T-helper 17 cell (primary cell): Measurements from ENCODE around the gene MILR1. TPM values are rescaled to one million over a fixed set of nuclear protein-coding genes. Genes with fewer than 3 reads are reported as not detected.

Source experiments
- ATAC-seq: fragments of 150-1000 bp; cut with Tn5 transposase; 2 replicates; pipeline ENCODE4 v1.10.0; 2021; ENCODE audit warnings: mild to moderate bottlenecking, moderate library complexity
- DNase-seq, 3 donors: peaks; one replicate each; pipeline versions ENCODE4 v3.0.0 to v3.0.0-alpha.2; 2020 to 2021
- H3K9me3 ChIP-seq: one replicate; pipeline ENCODE4 v1.7.0; 2013; ENCODE audit warnings: low read length, mild to moderate bottlenecking; ENCODE audit not compliant: control insufficient read depth, poor library complexity, severe bottlenecking
- H3K27ac Mint-ChIP-seq: one replicate; pipeline ENCODE4 v1.8.0; 2022; ENCODE audit warnings: mild to moderate bottlenecking, moderate library complexity, mixed read lengths
- H3K27me3 Mint-ChIP-seq: one replicate; pipeline ENCODE4 v1.8.0; 2022; ENCODE audit warnings: mixed read lengths
- H3K36me3 Mint-ChIP-seq: one replicate; pipeline ENCODE4 v1.8.0; 2022; ENCODE audit warnings: low read depth, mixed read lengths
- H3K4me1 Mint-ChIP-seq: one replicate; pipeline ENCODE4 v1.8.0; 2022; ENCODE audit warnings: mild to moderate bottlenecking, mixed read lengths
- H3K4me3 Mint-ChIP-seq: one replicate; pipeline ENCODE4 v1.8.0; 2022; ENCODE audit warnings: mild to moderate bottlenecking, moderate library complexity, mixed read lengths
- total RNA-seq, 4 donors: library from RNA in 2 of 4; stranded (reverse) in 2 of 4; gene quantifications; one replicate each; pipeline ENCODE4 v1.2.3 and lab custom pipeline; 2022 to 2026

The MILR1 gene
- total RNA-seq, 2 donors from 2014 or later, result 1.0 to 1.4 TPM

DNA sequence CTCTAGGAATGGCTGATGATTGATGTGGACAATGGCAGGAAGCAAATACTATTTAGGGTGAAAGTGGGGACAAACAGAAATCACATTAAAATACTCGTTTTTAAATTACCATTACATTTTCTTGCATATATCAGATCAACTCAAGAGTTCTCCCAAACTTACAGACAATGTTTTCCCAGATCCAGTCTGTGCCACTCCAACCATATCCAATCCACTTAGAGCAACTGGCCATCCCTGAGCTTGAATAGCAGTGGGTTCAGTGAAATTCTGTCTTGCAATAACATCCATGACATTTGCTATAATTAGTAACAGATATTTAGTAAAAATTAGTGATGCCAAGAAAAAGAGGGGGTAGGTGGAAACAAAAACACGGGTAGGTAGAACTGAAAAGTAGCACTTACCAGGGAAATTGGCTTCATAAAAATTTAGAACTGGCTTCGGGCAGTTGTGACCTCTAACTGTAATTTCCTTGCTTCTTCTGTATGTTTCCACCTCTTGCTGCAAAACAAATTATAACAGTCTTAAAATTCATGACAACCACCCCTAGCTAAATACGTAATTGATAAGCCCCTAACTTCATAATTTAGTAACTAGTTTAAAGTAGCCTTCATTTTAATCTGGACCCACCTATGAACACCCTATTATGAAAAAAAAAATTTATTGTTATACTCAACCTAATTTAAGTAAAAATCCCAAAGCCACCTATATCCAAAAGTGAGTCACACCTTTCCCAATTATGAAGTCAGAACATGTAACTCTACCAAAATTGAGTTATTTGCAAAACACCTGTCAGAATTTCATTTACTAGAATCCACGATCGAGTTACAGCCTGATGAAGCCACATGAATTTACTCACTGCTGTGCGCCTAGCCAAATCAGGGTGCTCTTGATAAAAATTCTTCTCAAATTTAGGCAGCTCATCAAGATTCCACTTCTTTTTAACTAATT, 55.2 kb downstream of the MILR1 start:
- peaks cover 24% of the 10 kb centered on the region for H3K36me3 Mint-ChIP-seq
- no peaks in the 10 kb centered on the region for H3K27me3 Mint-ChIP-seq
- no peaks in the 10 kb centered on the region for H3K9me3 ChIP-seq
- peak overlapping the region; percentile 99 for H3K4me3 Mint-ChIP-seq
- peaks cover 71% of the 10 kb centered on the region for H3K4me1 Mint-ChIP-seq
- ATAC-seq, result no peak
- peak overlapping the region; percentile 100 for H3K27ac Mint-ChIP-seq
- DNase-seq, result no peak

- H3K9me3 ChIP-seq, result no peaks in the 10 kb centered on the region
- DNase-seq (no peak), ATAC-seq (no peak)
- Mint-ChIP-seq H3K27me3 (no peaks in the 10 kb centered on the region), H3K27ac (peak overlapping the region; percentile 100), H3K4me1 (peaks cover 68% of the 10 kb centered on the region), H3K36me3 (peaks cover 24% of the 10 kb centered on the region), H3K4me3 (peak overlapping the region; percentile 99)
Observed at GRCh38 chr17:64504769-64505339, 55.9 kb downstream of the MILR1 start.

- peak; percentile 67 to 76 (median 74) for DNase-seq
- H3K4me3 Mint-ChIP-seq, result peak overlapping the region; percentile 99
- peak overlapping the region; percentile 100 for H3K27ac Mint-ChIP-seq
- peaks cover 63% of the 10 kb centered on the region for H3K4me1 Mint-ChIP-seq
- peak; percentile 37 for ATAC-seq
- H3K27me3 Mint-ChIP-seq, result no peaks in the 10 kb centered on the region
- no peaks in the 10 kb centered on the region for H3K9me3 ChIP-seq
- peaks cover 20% of the 10 kb centered on the region for H3K36me3 Mint-ChIP-seq
Observed at GRCh38 chr17:64505340-64506200, 56.7 kb downstream of the MILR1 start.

DNA sequence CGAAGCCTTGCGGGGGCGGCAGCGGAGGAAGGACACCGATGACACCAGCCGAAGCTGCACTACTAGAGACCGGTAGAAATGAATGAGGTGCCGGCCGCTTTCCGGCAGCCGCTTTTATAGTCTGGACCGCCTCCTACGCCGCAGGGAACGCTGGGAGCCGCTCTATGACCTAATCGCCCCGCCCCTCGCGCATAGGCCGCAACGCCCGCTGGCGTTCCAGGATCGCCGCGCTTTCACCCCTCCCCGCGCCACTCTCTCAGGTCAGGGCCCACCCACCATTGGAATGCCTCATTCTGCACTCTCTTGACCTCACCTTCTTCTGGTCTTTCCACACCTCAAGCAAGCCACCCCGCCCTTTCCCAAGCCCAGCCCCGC, 57.3 kb downstream of the MILR1 start, which contains the start of gene DDX5:
TSS of gene DDX5 (minus strand) at position 89 of the 375 bp plus-strand sequence. CDS start 170 bp downstream, outside the sequence.
- peaks cover 17% of the 10 kb centered on the region for H3K36me3 Mint-ChIP-seq
- H3K27me3 Mint-ChIP-seq, result no peaks in the 10 kb centered on the region
- ATAC-seq (peak; percentile 75), DNase-seq (peak; percentile 92 to 96 (median 95))
- peaks cover 60% of the 10 kb centered on the region for H3K4me1 Mint-ChIP-seq
- peak within 1 kb of the TSS; percentile 99 for H3K4me3 Mint-ChIP-seq
- no peaks in the 10 kb centered on the region for H3K9me3 ChIP-seq
- H3K27ac Mint-ChIP-seq, result peak within 1 kb of the TSS; percentile 100

- Mint-ChIP-seq H3K27ac (peak within 1 kb of the TSS; percentile 100), H3K4me1 (peaks cover 55% of the 10 kb centered on the region), H3K36me3 (peaks cover 17% of the 10 kb centered on the region), H3K4me3 (peak within 1 kb of the TSS; percentile 99), H3K27me3 (no peaks in the 10 kb centered on the region)
- ATAC-seq, result peak; percentile 70
- no peaks in the 10 kb centered on the region for H3K9me3 ChIP-seq
- DNase-seq, result peak; percentile 83 to 91 (median 87)
Observed at GRCh38 chr17:64506576-64507412, 57.9 kb downstream of the MILR1 start, which contains the start of gene CEP95. CEP95 (plus strand) TSS chr17:64506977; CDS start chr17:64507098, 121 bp downstream.

- Mint-ChIP-seq H3K27me3 (no peaks in the 10 kb centered on the region), H3K4me1 (peaks cover 52% of the 10 kb centered on the region), H3K27ac (peak overlapping the region; percentile 100), H3K4me3 (peak overlapping the region; percentile 99), H3K36me3 (peaks cover 15% of the 10 kb centered on the region)
- ATAC-seq, result peak; percentile 45
- H3K9me3 ChIP-seq, result no peaks in the 10 kb centered on the region
- no peak for DNase-seq
Observed at GRCh38 chr17:64507413-64507782, 58.5 kb downstream of the MILR1 start.

DNA sequence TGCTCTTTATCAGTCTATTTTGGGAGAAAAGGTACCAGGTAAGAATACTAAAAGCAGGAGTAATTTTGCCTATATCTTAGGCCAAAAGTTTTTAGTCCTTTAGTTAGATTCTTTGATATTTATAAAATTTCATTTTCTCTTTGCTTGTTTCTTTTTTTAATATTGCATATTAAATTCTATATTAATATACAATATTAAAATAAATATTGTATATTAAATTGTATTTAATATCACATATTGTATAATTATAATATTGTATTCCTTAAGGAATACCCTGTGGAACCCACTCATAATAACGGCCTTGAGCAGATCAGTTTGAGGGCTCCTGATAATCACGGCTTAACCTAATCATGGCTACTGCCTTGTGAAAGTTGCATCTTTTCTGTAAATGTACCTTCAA, 59.8 kb downstream of the MILR1 start:
- peak overlapping the region; percentile 67 for H3K4me3 Mint-ChIP-seq
- H3K9me3 ChIP-seq, result no peaks in the 10 kb centered on the region
- H3K36me3 Mint-ChIP-seq, result peaks cover 17% of the 10 kb centered on the region
- no peaks in the 10 kb centered on the region for H3K27me3 Mint-ChIP-seq
- H3K4me1 Mint-ChIP-seq, result peaks cover 47% of the 10 kb centered on the region
- H3K27ac Mint-ChIP-seq, result no peak overlapping the region
- DNase-seq (no peak), ATAC-seq (no peak)

DNA sequence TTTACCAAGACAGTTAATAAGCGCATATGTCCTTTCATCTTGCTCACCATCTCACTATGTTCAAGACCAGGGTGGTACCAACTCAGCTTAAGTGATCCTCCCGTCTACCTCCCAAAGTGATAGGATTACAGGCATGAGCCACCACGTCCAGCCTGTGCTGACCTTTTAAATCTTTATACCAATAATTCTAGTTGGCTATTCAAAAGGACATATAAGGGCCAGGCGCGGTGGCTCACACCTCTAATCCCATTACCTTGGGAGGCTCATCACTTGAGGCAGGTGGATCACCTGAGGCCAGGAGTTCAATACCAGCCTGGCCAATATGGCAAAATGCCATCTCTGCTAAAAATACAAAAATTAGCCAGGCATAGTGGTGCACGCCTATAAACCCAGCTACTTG, 60.3 kb downstream of the MILR1 start:
- Mint-ChIP-seq H3K4me3 (peak overlapping the region; percentile 63), H3K27ac (no peak overlapping the region), H3K4me1 (peaks cover 43% of the 10 kb centered on the region), H3K36me3 (peaks cover 17% of the 10 kb centered on the region), H3K27me3 (no peaks in the 10 kb centered on the region)
- H3K9me3 ChIP-seq, result no peaks in the 10 kb centered on the region
- ATAC-seq, result no peak
- no peak for DNase-seq

GRCh38 chr17:64515419-64515818, 66.5 kb downstream of the MILR1 start:
- DNase-seq (no peak), ATAC-seq (no peak)
- H3K9me3 ChIP-seq, result no peaks in the 10 kb centered on the region
- peak overlapping the region; percentile 71 for H3K4me3 Mint-ChIP-seq
- H3K27me3 Mint-ChIP-seq, result no peaks in the 10 kb centered on the region
- peaks cover 11% of the 10 kb centered on the region for H3K36me3 Mint-ChIP-seq
- peak overlapping the region; percentile 4 for H3K27ac Mint-ChIP-seq
- peaks cover 21% of the 10 kb centered on the region for H3K4me1 Mint-ChIP-seq

DNA sequence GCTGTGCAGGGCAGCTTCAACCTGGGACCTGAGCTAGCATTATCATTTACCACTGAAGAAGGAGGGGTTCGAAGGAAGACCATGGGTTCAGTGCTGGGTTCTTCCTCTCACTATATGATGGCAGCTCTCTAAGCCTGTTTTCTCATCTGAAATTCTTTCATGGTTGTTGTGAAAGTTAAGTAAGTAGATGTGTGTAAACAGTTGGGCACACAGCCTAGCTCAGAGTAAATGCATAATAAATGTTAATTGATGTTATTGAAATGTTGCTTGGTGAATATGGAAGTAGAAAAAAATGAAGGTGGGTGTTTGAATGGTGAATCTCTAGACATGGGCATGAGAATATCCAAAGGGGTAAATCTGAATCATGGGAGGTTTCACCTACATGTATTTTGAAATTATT, 66.9 kb downstream of the MILR1 start:
- ATAC-seq (no peak), DNase-seq (no peak)
- Mint-ChIP-seq H3K4me3 (no peak overlapping the region), H3K27ac (peak overlapping the region; percentile 4), H3K4me1 (peaks cover 19% of the 10 kb centered on the region), H3K36me3 (peaks cover 11% of the 10 kb centered on the region), H3K27me3 (no peaks in the 10 kb centered on the region)
- H3K9me3 ChIP-seq, result no peaks in the 10 kb centered on the region
